HG02678 (cell line): Measurements from ENCODE around the gene TMEM236.

Experiments
- ATAC-seq: cut with Tn5 transposase; IDR thresholded peaks from one replicate; pipeline ENCODE4 v1.9.1; 2021; ENCODE audit warnings: mild to moderate bottlenecking, moderate library complexity; ENCODE audit not compliant: unreplicated experiment

Gene TMEM236

GRCh38 chr10:17737027-17737965 lies 14.7 kb upstream of the TMEM236 start:
- ATAC-seq = no peak

GRCh38 chr10:17740668-17741067 lies 11.3 kb upstream of the TMEM236 start:
- ATAC-seq = no peak

- ATAC-seq = no peak
Observed at GRCh38 chr10:17742918-17743317, 9.1 kb upstream of the TMEM236 start.

- no peak for ATAC-seq
Observed at GRCh38 chr10:17743437-17743836, 8.6 kb upstream of the TMEM236 start.

- ATAC-seq = no peak
Observed at GRCh38 chr10:17744341-17744861, 7.6 kb upstream of the TMEM236 start.

GRCh38 chr10:17747883-17748550 lies 4.0 kb upstream of the TMEM236 start:
- ATAC-seq = no peak

GRCh38 chr10:17749890-17750289 lies 2.1 kb upstream of the TMEM236 start:
- no peak for ATAC-seq

- peak; percentile 93 for ATAC-seq
Observed at GRCh38 chr10:17756557-17757217, 4.7 kb downstream of the TMEM236 start.

GRCh38 chr10:17758200-17758599 lies 6.2 kb downstream of the TMEM236 start:
- no peak for ATAC-seq

GRCh38 chr10:17758896-17759295 lies 6.9 kb downstream of the TMEM236 start:
- no peak for ATAC-seq

- no peak for ATAC-seq
Observed at GRCh38 chr10:17764142-17764541, 12.1 kb downstream of the TMEM236 start.

- ATAC-seq = no peak
Observed at GRCh38 chr10:17765602-17766001, 13.6 kb downstream of the TMEM236 start.

GRCh38 chr10:17766731-17767130 lies 14.7 kb downstream of the TMEM236 start:
- no peak for ATAC-seq

- ATAC-seq = no peak
Observed at GRCh38 chr10:17768496-17768895, 16.5 kb downstream of the TMEM236 start.

GRCh38 chr10:17768957-17769356 lies 17.0 kb downstream of the TMEM236 start:
- ATAC-seq = no peak

GRCh38 chr10:17771017-17771416 lies 19.0 kb downstream of the TMEM236 start:
- no peak for ATAC-seq

GRCh38 chr10:17779784-17780183 lies 27.8 kb downstream of the TMEM236 start:
- no peak for ATAC-seq

GRCh38 chr10:17780727-17781126 lies 28.7 kb downstream of the TMEM236 start:
- no peak for ATAC-seq

- ATAC-seq = no peak
Observed at GRCh38 chr10:17781856-17782255, 29.9 kb downstream of the TMEM236 start.

GRCh38 chr10:17782921-17783665 lies 31.1 kb downstream of the TMEM236 start:
- ATAC-seq = no peak

GRCh38 chr10:17783751-17784150 lies 31.8 kb downstream of the TMEM236 start:
- no peak for ATAC-seq
